ENCODE measurements around the gene NPHP4.
A peak's percentile ranks its signal among the peaks of the same experiment; 100 is the strongest.
"Not testable (repeated sequence)": the region's sequence is repeated elsewhere in the genome, so short reads cannot be mapped to it uniquely, and the experiment has no call there.

The NPHP4 gene

DNA sequence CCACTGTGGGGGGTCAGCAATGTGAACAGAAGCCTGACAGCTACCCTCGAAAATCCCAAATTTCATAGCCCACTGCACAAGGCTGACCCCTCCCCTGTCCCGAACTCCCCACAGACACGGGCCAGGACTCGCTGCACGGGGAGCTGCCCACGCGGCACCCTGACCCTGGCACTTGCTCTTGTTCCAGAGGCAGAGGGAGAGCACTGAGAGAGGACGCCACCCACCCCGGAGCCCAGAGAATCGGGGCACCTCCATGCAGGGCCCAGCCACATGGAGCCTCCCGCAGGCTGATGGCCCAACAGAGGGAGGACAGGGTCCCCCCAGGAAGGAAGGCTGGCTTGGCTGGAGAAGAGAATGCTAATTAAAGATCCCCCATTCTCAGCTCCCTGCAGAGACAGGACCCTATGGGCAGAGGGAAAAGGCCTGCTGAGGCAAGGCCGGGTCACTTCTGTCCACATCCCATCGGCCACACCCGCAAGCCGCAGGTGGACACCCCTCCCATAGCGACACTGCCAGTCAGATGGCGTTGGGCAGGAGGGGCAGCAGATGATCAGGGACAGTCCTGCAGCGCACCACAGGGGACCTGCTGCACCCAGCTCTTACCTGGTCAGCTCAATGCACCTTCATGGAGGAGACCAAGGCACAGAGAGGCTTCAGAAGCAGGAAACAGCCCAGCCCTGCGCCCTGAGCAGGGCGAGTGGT, 136.9 kb downstream of the NPHP4 start:
- DNase-seq (ENCODE audit: low spot score), result no peak

DNA sequence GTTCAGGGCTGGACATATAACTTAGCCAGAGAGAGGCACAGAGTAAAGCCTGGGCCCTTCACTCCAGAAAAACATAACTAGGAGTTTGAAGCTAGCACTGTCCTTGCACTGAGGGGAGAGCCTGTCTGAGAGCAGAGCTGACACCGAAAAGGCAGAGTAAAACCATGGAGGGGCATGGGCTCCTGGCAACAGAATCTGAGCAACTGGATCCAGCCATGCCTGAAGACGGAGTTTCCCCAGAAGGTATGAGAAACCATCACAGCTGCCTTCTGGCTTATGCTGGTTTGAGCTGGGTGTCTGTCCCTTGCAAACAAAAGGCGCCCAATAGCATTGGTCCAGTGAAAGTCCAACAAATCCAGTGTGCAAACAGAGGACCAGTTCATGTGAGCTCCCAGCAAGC, 137.5 kb downstream of the NPHP4 start:
- no peak for DNase-seq (ENCODE audit: low spot score)

DNA sequence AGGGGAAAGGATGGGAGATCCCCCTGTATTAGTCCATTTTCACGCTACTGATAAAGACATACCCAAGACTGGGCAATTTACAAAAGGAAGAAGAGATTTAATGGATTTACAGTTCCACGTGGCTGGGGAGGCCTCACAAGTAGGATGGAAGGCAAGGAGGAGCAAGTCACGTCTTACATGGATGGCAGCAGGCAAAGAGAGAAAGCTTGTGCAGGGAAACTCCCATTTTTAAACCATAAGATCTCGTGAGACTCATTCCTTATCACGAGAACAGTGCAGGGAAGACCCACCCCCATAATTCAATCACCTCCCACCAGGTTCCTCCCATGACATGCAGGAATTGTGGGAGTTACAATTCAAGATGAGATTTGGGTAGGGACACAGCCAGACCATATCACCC, 138.4 kb downstream of the NPHP4 start:
- not testable (repeated sequence) for DNase-seq (ENCODE audit: low spot score)

DNA sequence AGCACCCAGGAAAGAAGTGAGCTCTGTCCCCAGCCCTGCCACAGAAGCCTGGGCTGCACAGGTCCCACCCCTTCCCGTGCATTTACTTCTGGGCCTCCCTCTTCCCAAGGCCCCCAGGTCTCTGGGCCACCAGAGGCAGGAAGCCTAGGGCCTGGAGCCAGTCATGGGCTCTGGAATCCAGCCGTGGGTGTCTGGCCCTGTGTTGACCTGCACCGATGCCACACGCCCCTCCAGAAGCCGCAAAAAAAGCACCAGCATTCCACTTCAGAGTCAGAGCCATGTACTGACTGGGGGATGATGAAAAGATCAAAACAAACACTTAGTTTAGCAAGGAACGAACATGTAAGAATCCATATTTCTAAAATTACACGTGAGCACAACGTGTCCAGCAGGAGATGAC, 141.7 kb downstream of the NPHP4 start:
- DNase-seq (ENCODE audit: low spot score), result no peak

DNA sequence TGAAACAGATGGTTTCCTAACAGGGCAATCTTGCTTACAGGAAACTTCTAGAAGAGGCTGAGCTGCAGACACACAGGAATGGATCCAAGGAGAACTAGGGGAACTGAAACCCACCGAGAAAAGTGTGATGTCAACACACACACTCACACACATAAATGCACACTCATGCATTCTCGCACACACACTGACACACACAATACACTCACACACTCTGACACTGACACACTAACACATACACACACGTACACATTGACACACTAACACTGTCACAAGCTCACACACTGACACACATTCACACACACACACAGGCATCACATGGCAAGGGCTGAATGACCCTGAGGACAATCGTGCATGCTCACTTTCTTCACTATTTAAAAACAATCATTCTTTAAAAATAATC, 142.7 kb downstream of the NPHP4 start:
- DNase-seq (ENCODE audit: low spot score), result no peak

DNA sequence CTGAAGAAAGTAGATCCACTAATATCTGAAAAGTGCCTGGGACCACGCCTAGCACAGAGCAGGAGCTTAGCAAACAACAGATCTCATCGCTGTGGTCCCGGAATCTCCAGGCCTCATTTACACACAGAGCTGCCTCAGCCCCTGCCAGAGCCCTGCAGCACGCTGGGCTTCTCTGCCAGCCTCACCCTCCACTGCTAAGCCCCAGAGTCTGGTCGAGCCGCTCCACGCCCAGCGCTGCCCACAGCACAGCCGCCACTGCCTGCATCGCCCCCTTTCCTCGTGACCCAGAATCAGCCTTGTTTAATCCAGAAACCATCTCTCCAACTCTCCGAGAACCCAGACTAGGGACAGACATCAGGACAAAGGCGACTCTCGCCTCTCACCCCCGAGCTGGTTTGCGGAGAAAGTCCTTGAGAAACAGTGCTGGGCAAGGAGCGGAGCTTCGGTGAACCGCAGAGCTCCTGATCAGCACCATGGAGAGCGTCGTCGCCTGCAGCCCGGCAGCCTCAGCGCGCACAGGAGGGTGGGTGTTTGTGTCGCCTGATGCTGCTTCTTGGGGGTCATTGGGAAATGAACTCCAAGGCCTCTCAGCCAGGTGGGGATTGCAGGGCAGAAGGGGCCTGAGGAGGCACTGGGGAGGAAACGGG, 145.1 kb downstream of the NPHP4 start:
- peak; percentile 82 for DNase-seq (ENCODE audit: low spot score)

DNA sequence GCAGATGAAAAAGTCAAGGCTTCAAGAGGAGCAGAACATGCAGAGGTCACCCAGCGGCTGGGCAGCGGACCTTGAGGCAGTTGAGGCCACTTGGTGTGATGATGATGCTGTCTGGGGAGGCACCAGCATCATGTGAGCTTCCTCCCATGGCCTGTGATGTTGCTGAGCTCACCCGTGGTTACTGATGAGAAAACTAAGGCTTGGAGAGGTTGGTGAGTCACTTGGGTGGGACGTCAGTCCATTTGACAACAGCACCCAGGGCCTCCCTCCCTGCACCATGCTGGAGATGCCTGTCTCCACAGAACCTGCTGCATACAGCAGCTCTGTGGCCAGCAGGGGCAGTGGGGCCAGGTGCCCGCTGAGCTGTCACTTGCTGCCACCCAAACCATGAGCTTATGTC, 146.8 kb downstream of the NPHP4 start:
- DNase-seq (ENCODE audit: low spot score), result no peak

DNA sequence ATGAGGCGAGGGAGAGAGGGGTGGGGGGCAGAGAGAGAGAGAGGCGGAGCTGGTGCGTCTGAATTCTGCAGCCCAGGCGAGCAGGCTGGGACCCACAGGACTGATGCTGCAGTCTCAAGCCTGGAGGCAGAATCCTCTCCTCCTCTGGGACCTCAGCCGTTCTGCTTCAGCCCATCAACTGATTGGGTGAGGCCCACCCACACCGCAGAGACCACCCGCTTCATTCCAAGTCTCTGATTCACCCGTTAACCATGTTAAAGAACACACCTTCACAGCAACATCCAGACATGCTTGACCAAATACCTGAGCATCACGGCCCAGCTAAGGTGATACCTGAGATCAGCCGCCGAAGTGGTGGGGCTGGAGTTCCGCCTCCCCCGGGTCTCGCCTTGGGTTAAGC, 147.8 kb downstream of the NPHP4 start:
- no peak for DNase-seq (ENCODE audit: low spot score)

DNA sequence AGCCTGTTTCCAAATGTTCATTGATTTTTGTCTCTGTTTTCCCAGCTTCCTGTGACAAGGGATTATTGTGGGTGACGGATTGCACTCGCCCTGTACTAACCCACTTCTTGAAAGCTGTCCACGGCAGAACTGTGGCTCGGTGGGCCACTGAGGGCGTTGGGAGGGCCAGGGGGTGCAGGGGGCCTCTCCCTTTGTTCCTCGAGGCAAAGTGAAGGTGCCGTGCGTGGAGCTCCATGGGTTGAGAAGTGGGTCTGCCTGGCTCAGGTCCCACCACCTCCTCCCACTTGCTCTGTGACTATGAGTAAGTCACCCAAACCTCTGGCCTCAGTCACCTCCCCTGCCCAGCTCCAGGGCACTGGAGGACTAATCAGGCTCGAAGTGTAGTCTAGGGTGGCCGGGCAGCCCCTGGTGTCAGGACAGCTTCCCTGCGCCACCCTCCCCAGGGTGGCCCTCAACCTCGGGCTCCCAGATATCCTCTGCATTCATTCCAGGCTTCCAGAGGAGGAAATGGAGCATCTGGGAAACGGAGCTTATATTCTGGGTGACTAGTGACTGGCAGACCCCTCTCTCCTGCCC, 148.6 kb downstream of the NPHP4 start:
- DNase-seq (ENCODE audit: low spot score), result no peak

DNA sequence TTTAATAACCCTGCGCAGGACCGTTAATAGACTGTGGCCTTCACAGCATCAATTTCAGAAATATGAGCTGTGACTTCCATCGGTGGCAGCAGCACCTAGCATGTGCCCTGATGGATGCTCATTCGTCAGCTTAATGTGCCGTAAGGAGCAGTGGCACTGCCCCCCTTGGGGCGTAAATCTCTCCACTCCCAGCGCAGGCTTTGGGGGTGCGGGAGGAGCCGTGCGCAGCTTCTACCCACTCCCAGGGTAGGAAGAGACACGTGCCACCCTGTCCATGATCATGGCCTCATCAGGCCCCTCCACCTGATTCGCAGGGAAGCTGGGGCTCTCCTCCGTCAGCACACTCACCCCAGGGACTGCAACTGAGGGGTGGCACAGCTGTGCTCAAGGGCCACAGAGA, 149.5 kb downstream of the NPHP4 start:
- DNase-seq (ENCODE audit: low spot score), result no peak

DNA sequence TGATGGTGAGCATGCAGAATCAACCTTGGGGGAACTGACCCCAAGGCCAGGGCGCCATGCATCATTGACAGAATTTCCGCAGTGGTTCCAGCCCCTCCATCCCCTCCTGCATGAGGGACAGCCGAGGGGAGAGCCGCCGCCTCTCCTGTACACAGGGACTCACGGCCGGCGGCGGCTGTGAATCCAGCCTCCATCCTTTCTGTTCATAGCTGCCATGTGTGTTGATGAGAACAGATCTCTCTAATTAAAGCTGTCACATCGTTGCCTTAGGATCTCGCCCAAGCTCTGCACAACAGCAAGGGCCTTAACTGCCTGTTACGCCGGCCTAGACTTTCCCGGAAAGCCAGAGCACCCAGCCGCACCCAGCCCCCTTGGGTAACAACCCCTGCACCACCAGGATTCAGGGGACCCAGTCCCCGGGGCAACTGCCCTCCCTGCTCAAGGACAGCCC, 151.6 kb downstream of the NPHP4 start:
- DNase-seq (ENCODE audit: low spot score), result no peak

DNA sequence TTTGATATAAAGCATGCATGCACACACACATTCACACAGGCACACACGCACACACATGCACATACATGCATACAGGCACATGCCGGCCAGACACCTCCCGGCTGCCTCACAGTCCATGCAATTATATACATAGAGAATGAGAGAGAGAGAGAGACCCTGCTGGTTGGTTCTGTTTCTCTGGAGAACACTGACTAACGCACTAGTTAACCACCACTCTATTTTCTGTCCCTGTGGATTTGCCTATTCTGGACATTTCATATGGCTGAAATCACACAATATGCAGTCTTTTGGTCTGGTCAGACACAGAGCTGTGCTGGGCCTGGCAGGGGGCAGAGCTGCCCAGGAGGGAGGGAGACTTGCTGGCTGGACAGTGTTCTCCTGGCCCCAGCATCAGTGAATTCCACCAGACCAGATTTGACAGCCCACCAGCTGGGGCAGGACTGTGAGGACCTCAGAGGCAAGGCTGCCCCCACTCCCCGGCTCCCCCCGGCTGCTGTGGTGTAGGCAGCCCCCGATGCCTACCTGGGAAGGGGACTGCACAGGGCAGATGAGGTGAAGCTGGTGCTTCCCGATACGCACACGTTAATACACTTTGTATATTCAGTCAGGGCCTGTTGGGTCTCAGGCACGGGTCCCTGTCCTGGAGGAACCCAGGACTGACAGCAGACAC, 152.2 kb downstream of the NPHP4 start:
- no peak for DNase-seq (ENCODE audit: low spot score)

DNA sequence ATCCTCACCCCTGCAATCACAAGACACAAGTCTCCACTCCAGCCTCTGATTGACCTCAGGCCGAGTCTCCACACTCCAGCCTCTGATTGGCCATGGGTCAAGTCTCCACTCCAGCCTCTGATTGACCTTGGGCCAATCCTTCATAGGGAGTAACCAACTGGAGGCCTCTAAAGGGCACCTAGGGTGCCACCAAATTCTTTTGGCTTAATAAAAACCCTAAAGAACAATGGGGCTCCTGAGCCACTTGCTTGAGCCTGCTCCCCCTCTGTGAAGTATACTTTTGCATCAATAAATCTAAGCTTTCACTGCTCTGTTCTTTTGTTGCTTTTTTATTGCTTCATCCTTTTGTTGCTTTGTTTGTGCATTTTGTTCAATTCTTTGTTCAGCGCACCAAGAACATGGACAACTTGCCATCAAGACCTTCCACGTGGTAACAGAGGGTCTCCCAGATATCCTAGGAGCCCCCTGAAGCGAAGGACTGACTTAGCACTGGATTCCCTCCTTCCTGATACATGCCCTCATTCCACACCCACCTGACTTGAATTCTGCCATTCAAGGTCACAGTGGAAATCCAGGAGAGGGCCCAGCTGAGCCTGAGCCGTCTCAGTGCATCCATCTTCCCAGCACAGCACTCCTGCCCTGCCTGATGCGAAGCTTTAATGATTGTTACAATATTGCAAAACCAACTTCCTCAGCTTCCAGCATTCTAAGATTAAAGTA, 152.9 kb downstream of the NPHP4 start:
- DNase-seq (ENCODE audit: low spot score), result no peak

DNA sequence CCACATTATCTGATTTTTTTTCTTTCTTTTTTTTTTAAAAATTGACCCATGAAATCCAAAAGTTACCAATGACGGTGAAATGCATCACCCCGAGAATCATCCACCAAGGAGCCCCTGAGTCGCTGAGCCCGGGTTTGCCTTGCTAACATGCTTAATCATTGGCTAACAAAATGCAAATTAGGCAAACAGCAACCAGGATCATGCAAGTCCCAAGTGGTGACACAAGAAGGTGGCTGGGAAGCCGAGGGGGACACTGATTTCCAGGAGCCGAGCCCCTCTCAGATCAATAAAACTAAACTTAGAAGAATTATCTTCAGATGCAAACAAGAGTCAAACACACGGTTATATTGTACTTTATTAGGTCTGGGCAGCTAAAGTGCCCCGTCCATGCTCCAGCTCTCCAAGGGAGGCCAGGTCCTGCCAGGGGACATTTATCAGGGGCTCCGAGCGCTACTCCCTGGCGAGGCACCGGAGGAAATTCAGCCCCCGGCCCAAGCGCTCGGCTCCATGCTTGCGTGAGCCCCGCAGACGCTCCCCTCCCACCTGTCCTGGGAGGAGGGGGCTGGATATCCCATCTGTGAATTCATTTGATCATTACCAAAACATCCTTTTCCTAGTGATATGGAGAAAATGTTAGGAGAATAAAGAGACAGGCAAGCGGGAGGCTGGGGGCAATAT, 154.1 kb downstream of the NPHP4 start:
- DNase-seq (ENCODE audit: low spot score), result no peak

DNA sequence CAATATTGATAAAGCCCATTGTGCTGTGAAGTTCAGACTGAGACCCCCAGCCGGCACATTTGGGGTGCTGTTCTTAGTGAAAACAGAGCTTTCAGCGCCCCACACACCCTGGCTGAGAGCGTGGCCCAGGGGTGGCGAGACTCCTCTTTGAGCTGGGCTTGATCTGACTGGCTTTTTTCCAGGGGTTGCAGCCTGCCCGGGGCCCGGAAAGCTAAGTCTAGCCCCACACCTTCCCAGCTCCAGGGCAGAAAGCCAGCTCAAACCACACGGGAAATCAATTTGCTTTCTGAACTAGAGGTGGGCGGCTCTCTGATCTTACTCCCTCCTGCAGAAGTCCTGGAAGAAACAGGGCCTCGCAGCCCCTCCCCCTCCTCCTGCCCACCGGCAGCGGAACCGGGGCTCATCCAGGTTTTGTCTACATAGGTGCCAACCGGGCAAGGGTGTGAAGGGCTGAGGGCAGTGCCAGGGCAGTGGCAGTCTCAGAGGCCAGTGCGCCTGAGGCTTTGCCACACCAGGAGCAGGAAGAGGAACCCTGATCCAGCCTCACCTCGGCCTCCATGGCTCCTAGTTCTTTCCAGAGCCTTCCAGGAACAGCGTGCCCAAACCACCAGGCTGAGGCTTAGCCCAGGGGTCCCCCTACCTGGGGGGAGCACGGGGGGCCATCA, 155.3 kb downstream of the NPHP4 start:
- DNase-seq (ENCODE audit: low spot score), result no peak

DNA sequence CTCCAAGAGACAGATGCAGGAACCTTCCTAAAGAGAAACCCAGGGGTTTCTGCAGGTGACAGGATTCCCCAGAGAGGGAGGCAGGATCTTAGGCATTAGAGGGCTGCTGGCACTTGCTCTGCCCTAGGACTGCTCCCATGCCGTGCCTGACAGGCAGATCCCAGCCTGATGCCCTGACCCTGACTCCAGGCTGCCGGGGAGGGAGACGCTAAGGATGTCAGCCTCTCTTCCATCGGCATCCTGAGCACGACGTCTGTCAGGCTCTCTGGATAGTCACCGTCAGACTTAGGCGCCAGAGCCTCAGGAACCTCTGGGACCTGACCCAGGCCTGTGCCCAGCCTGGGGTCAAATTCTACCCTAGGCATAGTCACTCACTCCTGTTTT, 157.1 kb downstream of the NPHP4 start:
- no peak for DNase-seq (ENCODE audit: low spot score)

DNA sequence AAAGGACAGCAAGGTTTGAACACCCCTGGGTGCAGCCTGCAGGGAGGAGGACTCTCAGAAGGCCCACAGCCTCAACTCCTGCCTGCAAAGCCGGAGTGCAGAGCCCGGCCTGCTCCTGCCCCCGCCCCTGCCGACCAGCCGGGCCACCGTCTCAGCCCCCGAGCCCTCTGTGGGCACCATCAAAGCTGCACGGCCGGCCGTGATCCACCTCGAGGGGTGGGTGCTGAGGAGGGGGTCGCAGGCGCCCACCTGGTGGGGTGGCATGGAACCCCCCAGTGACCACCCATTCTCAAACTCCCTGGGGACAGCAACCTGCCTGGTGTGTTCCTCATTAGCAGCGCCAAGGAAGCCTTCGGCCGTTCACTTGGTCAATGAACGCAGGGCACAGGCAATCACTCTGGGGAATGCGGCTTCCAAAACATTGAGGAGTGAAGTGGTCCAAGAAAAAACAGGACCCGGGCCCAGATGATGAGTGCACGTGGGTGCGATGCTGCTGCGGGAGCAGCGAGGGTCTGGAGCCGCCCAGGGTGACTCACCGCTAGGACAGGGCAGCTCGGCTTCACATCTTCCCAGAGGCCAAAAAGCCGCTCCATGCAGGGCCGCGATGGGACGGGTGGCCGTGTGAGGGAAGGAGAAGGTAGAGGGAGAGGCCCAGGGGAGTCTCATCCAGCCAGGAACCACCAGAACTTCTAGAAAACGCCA, 157.6 kb downstream of the NPHP4 start:
- DNase-seq (ENCODE audit: low spot score), result no peak

DNA sequence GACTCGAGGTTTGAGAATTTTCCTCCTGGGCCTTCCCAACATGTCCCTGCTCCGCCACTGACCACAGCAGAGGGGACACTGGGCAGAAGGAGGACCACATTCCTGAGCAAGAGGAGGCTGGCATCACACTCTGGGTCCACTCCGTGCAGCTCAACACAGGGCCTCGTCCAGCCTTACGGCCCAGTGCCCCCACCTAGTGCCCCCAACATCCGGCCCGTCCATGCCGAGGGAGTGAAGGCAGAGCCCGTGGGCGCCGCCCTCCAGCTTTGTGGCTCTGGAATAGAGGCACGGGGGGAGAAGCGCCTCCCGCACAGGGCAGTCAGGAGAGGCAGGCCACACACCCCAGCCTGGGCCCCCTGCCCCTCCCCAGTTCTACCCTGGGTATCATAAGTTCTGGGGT, 158.3 kb downstream of the NPHP4 start:
- DNase-seq (ENCODE audit: low spot score), result no peak

DNA sequence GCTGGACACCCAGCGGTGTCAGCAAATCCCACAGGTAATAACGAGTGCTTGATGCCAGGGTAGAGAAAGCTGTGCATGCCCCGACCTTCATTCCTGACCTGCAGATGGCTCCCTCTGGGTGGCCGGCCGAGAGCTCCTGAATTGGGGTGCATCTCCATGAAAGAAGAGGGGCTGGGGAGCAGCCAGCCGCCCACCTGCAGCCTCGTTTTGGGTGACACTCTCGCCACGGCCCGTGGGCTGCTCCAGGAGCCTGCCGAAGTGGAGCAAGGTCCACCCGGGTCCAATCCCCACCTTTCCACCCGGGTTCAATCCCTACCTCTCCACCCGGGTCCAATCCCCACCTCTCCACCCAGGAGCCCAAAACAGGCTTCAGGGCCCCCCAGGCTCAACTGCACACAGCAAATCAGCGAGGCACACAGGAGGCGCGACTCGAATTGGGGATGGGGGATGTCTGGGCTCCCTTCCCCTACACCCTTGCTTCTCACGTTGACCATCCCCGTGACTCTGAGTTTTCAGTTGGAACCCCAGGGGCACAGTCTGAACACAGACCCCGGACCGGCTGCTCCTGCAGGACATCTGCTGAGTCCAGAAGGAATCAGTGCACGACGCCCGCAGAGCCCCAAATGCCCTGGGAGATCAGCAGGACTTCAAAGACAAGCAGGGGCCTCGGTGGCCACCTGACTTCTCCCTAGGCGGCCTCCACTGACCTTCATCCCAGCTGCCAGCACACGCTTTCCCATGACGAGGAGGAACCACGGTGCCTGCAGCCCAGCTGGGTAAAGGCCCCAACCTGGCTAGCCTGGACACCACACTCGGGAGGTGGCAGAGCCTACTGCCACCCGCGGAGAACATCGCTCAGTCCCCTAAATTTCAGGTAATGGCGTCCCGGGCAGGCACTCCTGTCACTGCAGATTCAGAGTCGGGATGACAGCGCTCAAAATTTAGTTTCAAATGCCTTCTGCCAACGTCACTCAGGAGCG, 159.0 kb downstream of the NPHP4 start:
- no peak for DNase-seq (ENCODE audit: low spot score)
